ENCODE data around the gene DNAAF1. TPM values are rescaled to one million over a fixed set of nuclear protein-coding genes. Genes with fewer than 3 reads are reported as not detected.

The DNAAF1 gene
- total and polyA plus RNA-seq, 2 of the 8 experiments (the other 6 are each of a cell fraction or from before 2014, with no cell fraction given), result 0.09 to 0.15 TPM

- TF ChIP-seq CTBP2 (IDR thresholded peaks at IDR 0.05; ENCODE audit: borderline replicate concordance, insufficient read depth, insufficient read length, low read length), result no peak
- no peak for TF ChIP-seq BACH1 (IDR thresholded peaks at IDR 0.05; ENCODE audit: low read length)
Observed at GRCh38 chr16:84212631-84213030, 67.5 kb downstream of the DNAAF1 start (continued).

Data from H1 (cell line).